HG02885 (cell line): ENCODE measurements around the gene GPHN.
A peak's percentile ranks its signal among the peaks of the same experiment; 100 is the strongest.
"Not testable (repeated sequence)": the region's sequence is repeated elsewhere in the genome, so short reads cannot be mapped to it uniquely, and the experiment has no call there.

Source experiments
- ATAC-seq: cut with Tn5 transposase; IDR thresholded peaks from one replicate; pipeline ENCODE4 v1.9.1; 2021; ENCODE audit warnings: mild to moderate bottlenecking; ENCODE audit not compliant: unreplicated experiment, poor library complexity

Gene GPHN

GRCh38 chr14:66498311-66498710, 9.6 kb upstream of the GPHN start:
- ATAC-seq: no peak

DNA sequence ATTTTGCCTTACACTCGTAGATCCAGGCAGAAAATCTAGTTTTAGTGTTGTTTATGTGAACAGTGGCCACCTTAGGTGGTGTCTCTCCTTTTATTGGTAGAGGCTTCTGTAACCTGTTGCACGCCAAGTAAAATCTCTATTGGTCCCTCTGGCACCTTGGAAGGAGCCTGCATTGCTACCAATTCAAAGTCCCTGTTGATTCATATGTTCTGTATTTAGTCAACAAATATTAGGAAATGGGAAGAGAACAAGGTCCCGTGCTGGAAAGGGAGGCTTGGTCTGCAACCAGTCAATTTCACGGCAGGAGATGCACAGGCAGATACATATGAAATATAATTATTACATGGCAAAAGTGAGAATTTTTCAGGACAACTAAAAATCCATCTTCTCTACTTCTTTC, 6.4 kb upstream of the GPHN start:
- ATAC-seq: no peak

DNA sequence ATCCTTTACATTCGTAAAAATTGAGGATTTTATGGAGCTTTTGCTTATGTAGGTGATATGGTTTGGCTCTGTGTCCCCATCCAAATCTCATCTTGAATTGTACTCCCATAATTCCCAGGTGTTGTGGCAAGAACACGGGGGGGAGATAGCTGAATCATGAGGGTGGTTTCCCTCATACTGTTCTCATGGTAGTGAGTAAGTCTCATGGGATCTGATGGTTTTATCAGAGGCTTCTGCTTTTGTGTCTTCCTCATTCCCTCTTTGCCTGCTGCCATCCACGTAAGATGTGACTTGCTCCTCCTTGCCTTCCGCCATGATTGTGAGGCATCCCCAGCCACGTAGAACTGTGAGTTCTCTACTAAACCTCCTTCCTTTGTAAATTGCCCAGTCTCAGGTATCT, 5.1 kb upstream of the GPHN start:
- ATAC-seq: not testable (repeated sequence)

DNA sequence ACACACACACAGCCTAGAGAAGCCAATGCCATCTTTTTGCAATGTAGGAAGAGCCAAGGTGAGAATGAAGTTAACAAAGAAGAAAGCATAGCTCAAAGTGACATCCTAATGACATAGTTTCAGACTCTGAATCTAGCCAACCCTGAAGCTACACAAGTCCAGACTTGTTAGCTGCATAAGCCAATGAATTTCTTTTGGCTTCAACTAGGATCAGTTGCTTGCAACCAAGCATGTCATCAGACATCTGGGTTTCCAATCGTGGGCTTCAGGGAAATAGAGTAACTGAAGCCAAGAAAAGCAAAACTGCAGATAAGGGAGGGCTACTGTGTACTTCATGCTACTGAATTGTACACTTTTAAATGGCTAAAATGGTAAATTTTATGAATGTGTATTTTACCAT, 4.4 kb upstream of the GPHN start:
- no peak for ATAC-seq

DNA sequence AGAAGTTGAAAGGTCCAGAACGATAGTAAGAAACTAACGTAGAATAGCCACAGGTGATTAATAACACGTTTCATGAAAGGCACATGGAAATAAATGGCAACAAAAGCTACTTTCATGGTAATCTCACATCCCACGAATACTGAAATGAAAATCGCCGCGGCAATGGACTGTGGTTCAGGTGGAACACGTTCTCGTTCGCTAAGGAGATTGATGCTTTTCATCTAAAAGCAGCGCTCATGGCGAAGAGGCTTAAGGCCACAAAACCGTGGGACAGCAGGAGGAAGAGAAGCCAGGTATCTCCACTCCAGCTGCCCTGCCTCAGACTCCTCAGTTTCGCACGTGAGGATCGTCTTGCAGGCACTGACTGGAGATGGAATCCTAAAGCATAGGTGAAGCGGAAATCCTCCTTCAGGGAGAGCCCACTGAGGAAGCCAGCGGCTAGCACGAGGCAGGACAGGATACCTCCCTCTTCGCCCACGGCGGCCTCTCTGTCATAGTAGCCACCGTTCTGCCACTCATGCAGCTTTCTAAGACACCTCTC, 696 bp upstream of the GPHN start:
- ATAC-seq: peak; percentile 21

- ATAC-seq: no peak
Observed at GRCh38 chr14:66508547-66508845, 549 bp downstream of the GPHN start.

- peak; percentile 30 for ATAC-seq
Observed at GRCh38 chr14:66508846-66509621, 1.1 kb downstream of the GPHN start.

GRCh38 chr14:66509874-66510273, 1.9 kb downstream of the GPHN start:
- ATAC-seq: no peak

DNA sequence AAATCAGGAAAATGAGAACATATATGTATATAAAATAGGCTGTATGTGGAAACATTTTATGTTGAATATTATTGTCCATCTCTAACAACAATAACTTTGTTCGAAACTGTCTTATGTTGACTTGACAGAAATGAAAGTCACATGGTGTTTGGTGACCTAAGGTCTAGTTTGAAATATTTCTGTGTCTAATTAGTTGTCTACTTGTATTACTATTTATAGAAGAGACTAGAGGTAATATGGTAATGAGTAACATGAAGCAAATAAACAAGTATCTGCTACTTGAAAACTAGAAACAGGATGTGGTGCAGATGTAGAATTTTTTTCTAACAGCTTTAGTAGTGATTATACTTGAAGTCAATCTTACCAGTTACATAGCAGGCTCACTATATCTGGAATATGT, 3.9 kb downstream of the GPHN start:
- no peak for ATAC-seq

DNA sequence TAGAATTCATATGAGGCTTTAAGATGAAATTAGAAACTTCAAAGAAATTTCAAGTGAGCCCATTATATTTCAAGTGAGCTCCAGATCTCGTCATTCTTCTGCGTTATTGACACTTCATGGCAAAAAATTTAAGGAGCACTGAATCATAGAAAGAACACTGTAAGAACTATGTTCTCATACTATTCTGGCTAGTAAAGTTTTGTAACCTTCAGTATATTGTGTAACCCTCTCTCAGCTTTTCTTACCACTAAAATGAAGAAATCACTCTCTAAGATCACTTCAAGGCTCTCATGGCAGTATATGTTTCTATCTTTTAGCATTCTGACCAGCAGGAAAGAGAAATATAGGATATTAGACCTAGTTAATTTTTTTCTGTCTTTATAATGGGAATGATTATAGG, 6.3 kb downstream of the GPHN start:
- no peak for ATAC-seq

- no peak for ATAC-seq
Observed at GRCh38 chr14:66530526-66530925, 22.6 kb downstream of the GPHN start.

DNA sequence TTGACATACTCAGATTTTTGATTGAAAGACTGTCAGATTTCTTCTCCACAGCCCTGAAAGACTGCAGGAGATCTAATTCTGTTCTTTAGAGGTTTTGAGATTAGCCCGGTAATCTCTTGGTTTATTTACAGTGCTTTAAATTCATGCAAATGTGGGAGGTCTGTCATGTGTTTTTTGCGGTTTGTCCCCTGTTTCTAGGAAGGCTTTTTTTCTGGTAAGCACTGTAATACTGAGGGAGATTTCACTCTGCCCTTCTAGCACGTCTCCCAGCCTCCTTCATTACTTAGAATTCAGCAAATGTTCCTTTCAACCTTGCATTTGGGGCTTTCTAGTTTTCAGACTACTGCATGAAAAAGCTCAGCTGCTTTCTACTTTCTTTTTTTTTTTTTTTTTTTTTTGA, 31.1 kb downstream of the GPHN start:
- ATAC-seq: no peak

GRCh38 chr14:66540038-66540437, 32.1 kb downstream of the GPHN start:
- ATAC-seq: no peak

GRCh38 chr14:66541627-66542026, 33.7 kb downstream of the GPHN start:
- no peak for ATAC-seq

DNA sequence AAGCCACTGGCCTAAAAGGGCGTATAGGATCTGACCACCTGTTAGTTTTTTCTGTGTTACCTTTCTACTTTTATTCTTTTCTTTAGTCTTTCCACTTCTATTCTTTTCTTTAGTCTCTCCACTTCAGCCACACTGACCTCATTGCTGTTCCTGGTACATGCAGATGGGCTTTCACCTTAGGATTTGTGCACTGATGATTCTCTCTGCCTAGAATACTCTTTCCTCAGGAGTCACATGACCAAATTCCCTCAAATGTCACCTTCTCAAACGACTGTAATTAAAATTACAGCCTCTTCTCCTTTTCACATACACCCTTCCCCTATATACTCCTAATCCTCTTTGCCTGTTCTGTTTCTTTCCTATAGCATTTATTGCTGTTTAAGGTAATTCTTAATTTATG, 36.0 kb downstream of the GPHN start:
- ATAC-seq: no peak

GRCh38 chr14:66545191-66545590, 37.2 kb downstream of the GPHN start:
- ATAC-seq: not testable (repeated sequence)

GRCh38 chr14:66545751-66546150, 37.8 kb downstream of the GPHN start:
- ATAC-seq: not testable (repeated sequence)

GRCh38 chr14:66563731-66564130, 55.8 kb downstream of the GPHN start:
- no peak for ATAC-seq

DNA sequence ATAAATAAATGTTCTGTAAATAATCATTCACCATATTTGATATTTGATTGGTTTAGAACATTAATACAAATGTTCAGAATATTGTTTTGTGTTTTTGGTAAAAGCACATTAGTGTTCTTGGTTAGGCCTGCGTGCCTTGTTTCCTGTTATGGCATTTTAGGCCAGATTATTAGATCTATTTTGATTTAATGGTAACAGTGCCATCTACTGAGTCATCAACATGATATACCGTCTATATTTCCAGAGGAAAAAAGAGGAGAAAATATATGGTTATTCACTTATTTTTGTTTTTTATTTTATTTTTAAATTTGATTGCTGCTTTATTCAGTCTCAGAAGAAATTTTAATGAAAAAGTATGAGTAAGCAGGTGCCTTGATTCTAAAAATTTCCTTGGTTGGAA, 60.3 kb downstream of the GPHN start:
- no peak for ATAC-seq

- ATAC-seq: no peak
Observed at GRCh38 chr14:66572826-66573225, 64.9 kb downstream of the GPHN start.

DNA sequence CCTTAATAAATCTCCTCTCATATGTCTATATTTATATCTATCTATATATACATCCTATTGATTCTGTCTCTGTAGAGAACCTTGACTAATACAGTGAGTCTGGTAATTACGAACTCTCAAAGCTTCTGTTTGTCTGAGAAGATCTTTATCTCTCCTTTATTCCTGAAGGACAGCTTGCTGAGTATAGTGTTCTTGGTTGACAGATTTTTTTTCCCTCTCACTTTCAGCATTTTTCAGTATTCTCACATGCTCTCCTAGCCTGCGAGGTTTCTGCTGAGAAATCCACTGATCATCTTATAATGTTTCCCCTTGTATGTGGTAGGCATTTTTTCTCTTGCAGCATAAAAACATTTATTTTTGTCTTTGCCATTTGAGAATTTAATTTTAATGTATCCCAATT, 67.1 kb downstream of the GPHN start:
- ATAC-seq: no peak

DNA sequence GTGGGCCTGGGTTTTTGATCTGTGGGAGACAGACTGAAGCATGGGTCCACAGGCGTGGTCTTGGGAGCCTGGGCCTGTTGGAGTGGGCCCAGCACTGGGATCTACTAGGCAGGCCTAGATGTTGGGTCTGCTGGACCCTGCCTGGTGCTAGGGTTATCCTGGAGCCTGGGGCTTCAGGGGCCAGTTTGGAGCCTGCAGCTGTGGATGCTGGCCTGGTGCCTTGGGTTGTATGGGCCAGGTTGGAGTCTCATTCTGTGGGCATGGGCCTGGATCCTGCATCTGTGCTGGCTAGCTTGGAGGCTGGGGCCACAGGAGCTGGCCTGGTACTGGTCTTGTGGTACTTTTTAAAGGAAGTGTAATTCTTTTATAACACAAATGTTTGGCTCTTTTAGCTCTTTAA, 68.0 kb downstream of the GPHN start:
- ATAC-seq: no peak
